Mammary epithelial cell (primary cell): ENCODE data around the gene XPR1.
"Not testable (repeated sequence)": the region's sequence is repeated elsewhere in the genome, so short reads cannot be mapped to it uniquely, and the experiment has no call there.

ENCODE experiments used
- EZH2 ChIP-seq: IDR thresholded peaks from 2 replicates; pipeline ENCODE4 v1.6.1; 2012; ENCODE audit warnings: low read length, inconsistent platforms, borderline replicate concordance
- TF ChIP-seq, protein P1 (sequence below), 2 donors: IDR thresholded peaks in 1 of 2; conservative IDR thresholded peaks in 1 of 2; 2 replicates each; pipeline ENCODE4 v1.5.1; 2011 to 2012; ENCODE audit warnings: inconsistent platforms in 2 of 2, low read length in 2 of 2, mild to moderate bottlenecking in 2 of 2, control low read depth in 1 of 2, low read depth in 1 of 2; ENCODE audit not compliant: insufficient read depth in 1 of 2; ENCODE audit errors: extremely low read depth in 1 of 2

DNA sequence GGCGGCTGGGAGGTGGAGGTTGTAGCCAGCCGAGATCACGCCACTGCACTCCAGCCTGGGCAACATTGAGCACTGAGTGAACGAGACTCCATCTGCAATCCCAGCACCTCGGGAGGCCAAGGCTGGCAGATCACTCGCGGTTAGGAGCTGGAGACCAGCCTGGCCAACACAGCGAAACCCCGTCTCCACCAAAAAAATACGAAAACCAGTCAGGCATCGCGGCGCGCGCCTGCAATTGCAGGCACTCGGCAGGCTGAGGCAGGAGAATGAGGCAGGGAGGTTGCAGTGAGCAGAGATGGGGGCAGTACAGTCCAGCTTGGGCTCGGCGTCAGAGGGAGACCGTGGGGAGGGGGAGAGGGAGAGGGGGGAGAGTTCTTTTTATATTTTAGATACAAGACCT, 79.4 kb downstream of the XPR1 start:
- TF ChIP-seq, protein P1, sequence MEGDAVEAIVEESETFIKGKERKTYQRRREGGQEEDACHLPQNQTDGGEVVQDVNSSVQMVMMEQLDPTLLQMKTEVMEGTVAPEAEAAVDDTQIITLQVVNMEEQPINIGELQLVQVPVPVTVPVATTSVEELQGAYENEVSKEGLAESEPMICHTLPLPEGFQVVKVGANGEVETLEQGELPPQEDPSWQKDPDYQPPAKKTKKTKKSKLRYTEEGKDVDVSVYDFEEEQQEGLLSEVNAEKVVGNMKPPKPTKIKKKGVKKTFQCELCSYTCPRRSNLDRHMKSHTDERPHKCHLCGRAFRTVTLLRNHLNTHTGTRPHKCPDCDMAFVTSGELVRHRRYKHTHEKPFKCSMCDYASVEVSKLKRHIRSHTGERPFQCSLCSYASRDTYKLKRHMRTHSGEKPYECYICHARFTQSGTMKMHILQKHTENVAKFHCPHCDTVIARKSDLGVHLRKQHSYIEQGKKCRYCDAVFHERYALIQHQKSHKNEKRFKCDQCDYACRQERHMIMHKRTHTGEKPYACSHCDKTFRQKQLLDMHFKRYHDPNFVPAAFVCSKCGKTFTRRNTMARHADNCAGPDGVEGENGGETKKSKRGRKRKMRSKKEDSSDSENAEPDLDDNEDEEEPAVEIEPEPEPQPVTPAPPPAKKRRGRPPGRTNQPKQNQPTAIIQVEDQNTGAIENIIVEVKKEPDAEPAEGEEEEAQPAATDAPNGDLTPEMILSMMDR (conservative IDR thresholded peaks at IDR 0.05 in 1 of 2, IDR thresholded peaks at IDR 0.05 in 1 of 2; ENCODE audit: extremely low read depth in 1 of 2, insufficient read depth in 1 of 2, low read depth in 1 of 2, low read length in 2 of 2), result not testable (repeated sequence)
- not testable (repeated sequence) for TF ChIP-seq EZH2
